Right renal pelvis (tissue), 4 donors: ENCODE results near the gene KRTAP10-2. TPM values are rescaled to one million over a fixed set of nuclear protein-coding genes. Genes with fewer than 3 reads are reported as not detected.
A peak's percentile ranks its signal among the peaks of the same experiment; 100 is the strongest.

Source experiments
- DNase-seq, 4 donors: peaks; one replicate each; pipeline ENCODE4 v3.0.0-alpha.2; 2013; ENCODE audit warnings: low read depth in 4 of 4, low spot score in 3 of 4, missing footprints in 1 of 4
- polyA plus RNA-seq, 4 donors: library from polyadenylated mRNA; unstranded; fragments of 120-200 nt; gene quantifications; one replicate each; pipeline ENCODE4 v1.2.1, GENCODE V29; 2013; ENCODE audit not compliant: insufficient read length in 4 of 4

KRTAP10-2 gene
- polyA plus RNA-seq, 4 donors = 0.05 TPM; not detected in 3

DNA sequence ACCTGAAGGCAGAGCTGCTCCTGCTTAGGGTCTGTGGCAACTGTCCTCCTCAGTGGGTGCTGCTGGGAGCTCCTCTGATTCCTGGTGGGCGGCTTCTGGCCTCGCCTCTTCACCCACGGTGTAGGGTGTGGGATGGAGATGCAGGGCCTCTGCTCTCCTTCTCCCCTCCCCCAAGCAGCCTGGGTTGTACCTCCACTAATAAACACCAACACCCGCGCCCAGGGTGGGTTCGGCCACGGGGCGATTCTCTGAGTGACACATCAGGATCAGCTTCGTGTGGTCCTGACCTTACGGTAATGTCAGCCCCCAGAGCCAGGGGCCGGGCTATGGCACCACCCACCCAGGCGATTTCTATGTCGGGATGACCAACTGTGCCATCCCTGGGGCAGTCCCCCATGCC is 35.0 kb downstream of the KRTAP10-2 start:
- DNase-seq = no peak

GRCh38 chr21:44515359-44516165 is 35.7 kb downstream of the KRTAP10-2 start:
- DNase-seq = no peak

- DNase-seq = no peak
Measured at GRCh38 chr21:44514746-44515358, 36.5 kb downstream of the KRTAP10-2 start.

DNA sequence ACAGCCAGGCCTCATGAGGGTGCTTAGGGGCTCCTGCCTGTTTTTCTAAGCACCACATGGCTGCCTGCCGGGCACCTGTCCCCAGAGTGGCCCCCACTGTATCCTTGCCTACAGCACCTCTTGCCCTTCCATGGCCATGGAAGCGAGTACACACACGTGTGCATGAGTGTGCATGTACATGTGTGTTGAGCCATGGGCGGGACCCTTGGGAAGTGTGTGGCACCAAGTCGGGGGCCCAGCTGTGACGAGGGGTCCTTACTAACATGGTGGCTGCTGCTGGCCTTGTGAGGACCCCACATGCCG is 37.1 kb downstream of the KRTAP10-2 start:
- DNase-seq = no peak

DNA sequence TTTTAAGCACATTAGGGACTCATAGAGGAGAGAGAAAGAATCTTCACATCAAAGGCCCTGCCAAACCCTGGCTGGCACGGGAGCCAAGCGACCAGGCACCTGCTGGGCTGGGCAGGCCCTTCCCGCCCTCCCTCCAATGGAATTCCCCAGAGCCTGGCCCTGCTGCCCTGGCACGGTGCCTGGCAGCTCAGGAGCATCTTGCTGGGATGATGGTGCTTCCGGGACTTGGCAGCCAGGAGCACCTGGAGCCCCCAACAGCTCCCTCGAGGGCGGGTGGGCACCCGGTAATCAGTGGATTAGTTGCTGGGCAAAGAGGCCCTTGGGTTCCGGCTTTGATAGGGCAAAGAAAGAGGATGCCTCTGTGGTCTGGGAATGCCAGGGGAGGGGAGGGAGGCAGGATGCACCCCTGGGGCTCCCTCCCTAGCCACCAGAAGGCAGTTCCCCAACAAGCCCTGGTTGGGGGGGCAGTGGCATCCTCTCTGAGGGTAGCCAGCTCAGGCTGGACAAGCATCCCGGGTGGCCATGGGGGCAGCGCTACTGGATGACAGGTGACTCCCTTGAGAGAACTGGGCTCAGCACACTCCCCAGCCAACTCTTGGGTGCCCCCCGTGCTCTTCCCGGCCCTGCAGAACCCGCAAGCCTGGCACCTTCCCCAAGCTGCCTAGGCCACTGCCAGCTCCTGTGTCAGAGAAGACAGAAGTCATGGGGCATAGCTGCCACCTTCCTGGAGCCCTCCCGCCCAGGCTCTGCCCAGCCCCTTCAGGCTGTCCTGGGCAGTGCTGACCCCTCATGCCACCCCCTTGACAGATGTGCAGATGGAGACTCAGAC is 37.7 kb downstream of the KRTAP10-2 start:
- no peak for DNase-seq

- DNase-seq = no peak
Measured at GRCh38 chr21:44512496-44513388, 38.6 kb downstream of the KRTAP10-2 start.

DNA sequence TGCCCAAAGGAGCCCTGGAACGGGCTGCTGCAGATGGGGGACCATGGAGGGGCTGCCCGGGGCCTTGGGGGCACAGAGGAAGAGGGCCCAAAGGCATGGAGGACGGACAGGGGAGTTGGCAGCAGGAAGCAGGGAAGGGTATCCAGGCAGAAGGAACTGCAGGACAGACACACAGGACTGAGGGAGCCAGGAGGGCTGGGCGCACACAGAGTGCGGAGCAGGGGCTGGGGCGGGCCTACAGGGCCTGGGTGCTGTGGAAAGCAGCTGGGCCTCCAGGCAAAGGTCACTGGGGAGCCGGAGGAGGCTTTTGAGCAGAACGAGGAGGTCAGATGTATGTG is 39.4 kb downstream of the KRTAP10-2 start:
- no peak for DNase-seq

DNA sequence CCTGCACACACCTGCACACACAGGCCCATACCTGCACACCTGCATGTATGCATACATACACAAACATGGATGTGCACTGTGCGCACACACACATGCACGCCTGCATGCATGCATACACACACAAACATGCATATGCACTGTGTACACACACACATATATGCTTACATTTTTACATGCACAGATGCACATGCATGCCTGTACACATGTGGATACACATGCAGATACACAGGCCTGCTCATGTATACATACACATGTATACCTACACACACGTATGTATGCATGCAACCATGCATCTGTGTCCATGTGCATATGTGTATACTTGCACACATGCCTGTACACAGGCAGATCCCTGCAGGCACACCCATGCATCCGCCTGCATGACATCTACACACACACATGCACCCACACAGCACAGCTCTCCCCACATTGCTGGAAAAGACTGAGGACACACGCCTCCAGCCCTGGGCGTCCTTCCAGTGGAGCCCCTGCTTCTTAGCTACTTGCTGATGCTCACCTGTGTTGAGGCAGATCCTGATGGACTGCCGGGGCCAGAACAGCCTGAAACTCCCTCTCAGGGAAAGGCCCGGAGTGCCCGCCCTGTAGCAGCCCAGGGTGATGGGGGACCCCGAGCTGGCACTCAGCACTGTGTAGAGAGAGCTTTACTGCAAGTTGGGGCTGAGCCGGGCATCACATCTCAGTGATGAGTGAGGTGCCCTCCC is 39.9 kb downstream of the KRTAP10-2 start:
- DNase-seq = no peak

DNA sequence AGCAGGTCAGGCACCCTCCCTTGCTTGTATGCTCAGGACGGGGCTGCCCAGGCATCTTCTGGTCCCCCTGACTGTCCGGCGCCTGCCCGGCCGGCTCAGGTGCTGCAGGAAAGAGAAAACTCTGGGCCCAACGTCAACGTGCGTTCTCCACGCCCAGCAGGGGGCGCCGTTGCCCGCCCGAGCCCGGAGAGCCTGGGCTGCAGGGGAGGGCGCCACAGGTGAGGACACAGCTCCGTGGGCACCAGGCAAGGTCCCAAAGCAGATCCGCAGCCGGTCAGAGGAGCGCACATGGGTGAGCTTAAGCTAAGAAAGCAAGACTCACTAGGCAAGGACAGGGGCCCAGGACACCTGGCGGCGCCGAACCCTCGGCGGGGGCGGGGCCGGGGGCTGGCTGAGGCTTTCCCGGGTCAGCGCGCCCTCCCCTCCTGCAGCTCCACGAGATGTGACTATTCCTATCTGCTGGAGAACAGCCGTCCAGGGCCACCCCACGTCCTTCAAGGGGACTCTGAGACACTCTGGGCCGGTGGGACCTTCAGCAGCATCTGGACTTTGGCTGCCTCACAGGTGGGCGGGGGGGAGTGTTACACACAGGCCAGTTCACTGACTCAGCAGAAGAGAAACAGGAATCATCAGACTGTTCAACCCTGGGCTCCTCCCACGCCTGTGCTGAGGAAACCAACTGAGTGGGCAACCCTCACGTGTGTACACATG is 40.6 kb downstream of the KRTAP10-2 start:
- DNase-seq = peak; percentile 47 to 60 (median 56)

DNA sequence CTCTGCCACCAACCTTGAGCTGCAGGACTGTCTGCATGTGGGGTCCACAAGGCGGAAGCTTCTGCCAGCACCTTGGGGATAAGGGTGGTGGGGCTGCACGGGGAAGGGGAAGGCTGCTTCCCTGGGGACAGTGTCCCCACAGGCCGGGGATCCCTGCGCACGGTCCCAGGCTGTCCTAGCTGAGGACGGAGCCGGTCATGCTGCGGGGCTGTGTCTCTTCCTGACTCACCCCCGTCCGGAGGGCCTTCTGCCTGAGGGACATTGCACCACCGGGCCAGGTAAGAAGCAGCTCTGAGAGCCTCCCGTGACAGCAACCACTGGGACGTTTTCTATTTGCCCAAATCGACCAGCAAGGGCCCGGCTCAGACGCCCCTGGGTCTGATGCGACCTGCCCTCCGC is 41.2 kb downstream of the KRTAP10-2 start:
- DNase-seq = no peak

GRCh38 chr21:44509539-44509938 is 41.8 kb downstream of the KRTAP10-2 start:
- DNase-seq = no peak

DNA sequence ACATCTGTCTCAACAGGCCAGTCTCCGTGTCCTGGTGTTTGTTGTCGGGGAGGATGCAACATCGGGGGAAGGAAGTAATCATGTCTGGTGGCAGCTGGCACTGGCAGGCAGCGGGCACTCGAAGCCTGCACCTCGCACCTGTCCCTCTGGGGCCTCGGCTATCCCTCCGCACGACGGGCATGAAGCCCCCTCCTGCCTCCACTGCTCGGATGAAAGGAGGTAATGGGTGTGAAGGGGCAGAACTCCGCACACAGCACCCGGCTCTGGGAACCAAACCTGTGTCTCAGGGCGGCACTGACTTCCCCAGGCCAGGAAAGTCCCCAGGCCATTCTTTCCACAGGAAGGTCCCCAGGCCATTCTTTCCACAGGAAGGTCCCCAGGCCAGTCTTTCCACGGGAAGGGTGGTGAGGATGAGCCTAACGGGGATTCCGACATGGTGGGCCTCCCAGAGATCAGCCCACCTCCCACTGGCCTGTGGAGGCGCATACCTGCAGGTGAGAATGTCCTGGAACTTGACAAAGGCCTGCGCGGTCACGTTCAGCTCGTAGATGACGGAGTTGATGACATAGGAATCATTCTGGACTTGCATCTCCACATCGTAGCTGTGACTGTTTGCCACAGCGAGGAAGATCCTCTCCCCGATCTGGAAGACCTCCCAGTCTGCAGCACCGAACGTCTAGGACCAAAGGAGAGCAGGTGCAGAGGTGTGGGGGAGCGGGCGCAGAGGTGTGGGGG is 42.4 kb downstream of the KRTAP10-2 start:
- no peak for DNase-seq

- no peak for DNase-seq
Measured at GRCh38 chr21:44508426-44508710, 42.9 kb downstream of the KRTAP10-2 start.

DNA sequence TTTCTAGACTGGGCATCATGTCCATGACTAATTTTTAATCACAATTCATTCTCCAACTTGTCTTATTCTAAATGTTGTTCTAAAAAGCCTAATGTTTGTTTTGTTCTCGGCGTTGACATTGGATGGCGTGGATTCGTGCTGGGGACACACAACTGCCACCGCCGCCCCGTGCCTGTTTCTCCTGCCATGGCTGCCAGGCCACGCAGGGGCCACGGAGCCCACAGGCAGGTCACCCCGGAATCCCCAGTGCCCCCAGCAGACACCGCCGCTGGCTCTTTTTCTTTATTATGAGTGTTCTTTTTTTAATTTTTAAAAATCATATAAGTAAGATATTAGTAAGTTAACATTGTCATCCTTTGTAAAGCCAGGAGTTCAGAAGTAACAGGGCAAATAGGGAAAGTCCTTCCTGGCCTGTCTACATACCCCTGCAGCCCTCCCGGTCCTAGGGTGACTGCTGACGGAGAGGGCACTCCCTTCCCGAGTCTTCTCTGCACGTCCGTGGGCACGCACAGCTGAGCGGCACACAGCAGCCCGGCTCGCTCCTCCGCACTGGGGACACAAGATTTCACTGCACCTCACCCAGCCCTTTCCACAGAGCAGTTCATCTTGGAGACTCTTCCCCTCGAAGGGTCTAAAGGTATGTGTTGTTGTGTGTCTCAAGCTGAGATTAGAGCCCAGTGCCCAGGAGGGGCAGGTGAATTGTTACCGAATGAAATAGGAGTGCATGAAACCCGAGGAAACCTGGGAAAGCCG is 43.5 kb downstream of the KRTAP10-2 start:
- DNase-seq = no peak

GRCh38 chr21:44506279-44507255 is 44.7 kb downstream of the KRTAP10-2 start:
- DNase-seq = no peak

DNA sequence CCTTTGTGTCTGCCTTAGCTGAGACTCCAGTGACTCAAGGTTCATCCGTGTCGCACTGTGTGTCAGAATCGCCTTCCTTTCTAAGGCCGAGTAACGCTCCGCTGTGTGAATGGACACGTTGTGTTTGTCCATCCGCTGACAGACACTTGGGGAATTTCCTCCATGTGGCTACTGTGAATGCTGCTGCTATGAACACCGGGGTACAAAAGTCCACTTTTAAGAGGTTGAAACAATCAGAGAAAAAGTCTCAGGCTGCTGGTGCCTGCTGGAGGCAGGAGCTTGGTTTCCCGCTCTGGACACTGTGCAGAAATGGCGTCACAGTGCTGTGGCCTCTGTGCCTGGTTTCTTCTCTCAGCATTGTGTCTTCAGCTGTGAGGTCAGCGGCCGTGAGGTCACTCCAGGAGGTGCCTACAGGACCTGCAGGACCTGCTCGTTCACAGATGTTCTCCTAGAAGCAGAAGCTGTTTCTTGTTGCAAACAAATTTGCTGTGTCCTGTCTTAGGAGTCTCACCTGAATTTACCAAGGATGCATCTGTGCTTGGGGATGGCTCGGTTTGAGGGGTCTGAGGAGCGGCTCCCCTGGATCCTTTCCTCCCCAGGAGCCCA is 45.5 kb downstream of the KRTAP10-2 start:
- DNase-seq = no peak
